GM11168 (cell line): ENCODE results near the gene UBAC1.

ENCODE experiments used
- in situ Hi-C: fragments of 300-500 bp; cut with MboI; formaldehyde crosslinking; loops from one replicate; pipeline ENCODE4 v1.12.0; 2022; ENCODE audit warnings: low sequenced_read_pairs; ENCODE audit not compliant: unreplicated experiment

The UBAC1 gene

DNA sequence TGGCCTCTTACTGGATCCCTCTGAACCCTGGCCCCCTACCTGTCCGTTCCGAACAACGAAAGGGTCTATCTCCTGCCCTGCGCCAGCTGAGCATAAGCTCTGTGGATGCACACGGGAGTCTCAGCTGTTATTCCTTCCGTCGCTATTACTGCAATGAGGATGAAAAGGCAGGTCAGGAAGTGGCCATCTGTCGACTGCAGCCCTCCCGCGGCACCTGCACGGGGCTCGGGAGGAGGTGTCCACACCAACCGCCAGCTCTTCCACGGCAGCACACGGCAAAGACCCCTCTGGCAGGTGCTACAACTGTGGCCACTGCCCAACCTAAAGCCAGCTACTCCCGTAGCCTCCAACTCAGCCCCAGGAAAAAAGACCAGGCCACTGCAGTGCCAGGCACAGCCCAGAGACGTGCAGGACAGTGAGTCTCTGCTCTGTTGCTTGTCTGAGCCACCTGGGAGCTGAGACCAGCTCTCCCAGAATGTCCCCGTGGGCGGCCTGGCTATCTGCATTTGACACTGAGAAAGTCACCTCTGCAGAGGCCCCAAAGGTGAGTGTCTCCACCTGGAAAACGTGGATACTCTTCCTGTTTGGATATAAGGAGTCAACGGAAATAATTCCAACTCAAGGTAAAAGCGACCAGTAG lies 72.9 kb downstream of the UBAC1 start:
- in situ Hi-C loops = no loop called here

DNA sequence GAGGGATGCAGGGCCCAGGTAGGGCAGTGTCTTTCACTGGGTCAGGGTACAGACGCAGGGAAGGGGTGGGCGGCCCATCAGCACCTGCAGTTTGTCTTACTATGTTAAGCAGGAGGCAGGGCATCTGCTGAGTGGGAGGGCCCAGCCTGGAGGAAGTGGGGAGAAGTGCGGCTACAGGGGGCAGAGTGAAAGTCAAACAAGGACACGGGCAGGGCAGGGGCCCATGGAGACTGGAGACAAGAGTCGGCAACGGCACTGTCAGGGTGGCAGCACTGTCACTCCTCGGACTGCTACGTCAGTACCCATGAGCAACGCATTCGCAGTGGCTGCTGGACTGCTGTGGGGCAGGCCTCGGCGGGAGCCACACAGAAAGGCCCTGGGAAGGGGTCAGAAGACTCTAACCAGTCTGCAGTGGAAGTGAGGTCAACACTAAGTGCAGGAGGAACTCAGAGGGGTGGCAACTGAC lies 73.6 kb downstream of the UBAC1 start:
- in situ Hi-C loops = no loop called here

DNA sequence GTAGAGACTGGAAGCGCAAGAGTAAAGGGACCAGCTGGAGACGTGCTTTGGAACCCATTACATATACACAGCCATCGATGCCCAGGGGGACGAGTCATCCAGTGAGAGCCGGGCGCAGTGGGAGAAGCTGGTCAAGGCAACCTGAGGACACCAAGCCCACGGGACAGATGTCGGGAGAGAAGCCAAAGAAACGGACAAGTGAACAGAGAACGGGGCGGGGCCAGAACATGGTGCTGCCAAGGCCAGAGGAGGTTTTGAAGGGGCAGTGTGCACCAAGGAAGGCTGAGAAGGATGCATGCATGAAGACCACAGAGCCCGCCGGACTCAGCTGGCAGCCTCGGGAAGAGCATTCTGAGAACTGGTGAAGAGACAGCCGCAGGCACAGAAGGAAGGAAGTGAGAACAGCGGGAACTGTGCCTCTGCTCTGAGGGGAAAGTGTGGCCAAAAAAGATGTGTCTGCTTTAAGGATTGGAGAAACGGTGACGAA lies 74.1 kb downstream of the UBAC1 start:
- in situ Hi-C loops = no loop called here

DNA sequence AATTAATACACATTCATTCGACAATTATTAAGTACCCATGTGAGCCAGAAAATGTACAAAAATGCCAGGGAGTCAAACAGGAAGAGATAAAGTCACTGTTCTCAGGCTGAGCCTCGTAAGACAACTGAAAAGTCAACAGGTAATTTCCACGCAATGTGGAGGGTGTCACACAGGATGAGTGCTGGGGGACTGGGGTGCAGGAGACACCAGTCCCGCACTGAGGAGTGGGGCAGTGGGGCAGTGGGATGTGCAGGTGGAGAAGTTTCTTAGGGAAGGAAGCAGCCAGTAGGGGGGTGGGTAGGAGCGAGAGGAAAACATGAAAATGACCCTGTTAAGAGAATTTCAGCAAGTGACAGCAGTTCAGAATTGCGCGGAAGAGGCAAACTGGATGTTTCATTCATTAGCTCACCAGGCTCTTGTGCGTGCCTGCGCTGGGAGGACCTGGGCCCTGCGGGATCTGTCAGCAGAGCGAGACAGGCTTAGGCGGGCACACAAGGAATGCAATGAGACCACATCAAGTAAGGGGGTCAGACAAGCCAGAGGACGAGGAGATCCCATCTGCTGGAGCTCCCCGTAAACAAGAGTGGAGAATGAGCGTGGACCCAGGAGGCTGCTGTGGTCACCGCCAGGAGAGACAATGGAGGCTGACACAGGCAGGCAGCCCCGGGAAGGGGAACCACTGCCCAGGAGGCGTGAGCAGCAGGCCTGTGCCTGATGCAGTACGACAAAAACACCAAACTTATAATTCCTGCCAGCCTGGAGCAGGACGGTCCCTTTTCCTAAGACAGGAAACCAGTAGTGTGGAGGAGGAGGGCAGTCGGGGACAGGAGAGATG lies 74.8 kb downstream of the UBAC1 start:
- in situ Hi-C loops = no loop called here

GRCh38 chr9:135885100-135885853 lies 75.9 kb downstream of the UBAC1 start:
- in situ Hi-C loops = no loop called here

DNA sequence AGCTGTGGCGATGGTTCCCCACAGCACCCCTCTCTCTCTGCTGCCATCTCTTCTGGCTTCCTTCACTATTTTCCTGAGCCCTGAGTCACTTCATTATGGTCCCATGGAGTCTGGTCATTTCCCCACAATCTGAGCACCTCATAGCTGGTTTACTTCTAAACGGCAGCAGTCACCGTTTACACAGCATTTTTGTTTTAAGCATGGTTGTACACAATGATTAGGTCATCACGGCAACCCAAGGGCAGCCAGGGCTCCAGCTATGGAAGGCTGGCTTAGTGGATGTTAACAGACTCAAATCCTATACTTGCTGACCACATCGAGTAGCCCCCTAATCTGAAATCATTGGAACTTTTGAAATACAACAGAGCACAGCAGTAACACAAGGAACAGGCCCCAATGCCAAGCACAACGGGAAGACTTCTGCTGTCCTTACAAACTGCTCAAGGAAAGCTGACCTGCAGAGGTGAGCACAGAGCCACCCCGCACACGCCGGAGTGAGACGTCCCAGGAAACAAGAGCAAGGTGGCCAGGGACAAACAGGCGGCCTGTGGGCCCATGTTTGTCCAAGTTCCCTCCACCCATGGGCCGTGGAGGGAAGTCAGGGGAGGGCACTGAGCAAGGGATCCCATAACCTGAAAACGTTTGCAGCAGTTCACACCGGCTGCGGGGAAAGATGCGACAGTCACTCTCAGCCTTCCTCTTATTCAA lies 76.7 kb downstream of the UBAC1 start:
- in situ Hi-C loops = no loop called here

DNA sequence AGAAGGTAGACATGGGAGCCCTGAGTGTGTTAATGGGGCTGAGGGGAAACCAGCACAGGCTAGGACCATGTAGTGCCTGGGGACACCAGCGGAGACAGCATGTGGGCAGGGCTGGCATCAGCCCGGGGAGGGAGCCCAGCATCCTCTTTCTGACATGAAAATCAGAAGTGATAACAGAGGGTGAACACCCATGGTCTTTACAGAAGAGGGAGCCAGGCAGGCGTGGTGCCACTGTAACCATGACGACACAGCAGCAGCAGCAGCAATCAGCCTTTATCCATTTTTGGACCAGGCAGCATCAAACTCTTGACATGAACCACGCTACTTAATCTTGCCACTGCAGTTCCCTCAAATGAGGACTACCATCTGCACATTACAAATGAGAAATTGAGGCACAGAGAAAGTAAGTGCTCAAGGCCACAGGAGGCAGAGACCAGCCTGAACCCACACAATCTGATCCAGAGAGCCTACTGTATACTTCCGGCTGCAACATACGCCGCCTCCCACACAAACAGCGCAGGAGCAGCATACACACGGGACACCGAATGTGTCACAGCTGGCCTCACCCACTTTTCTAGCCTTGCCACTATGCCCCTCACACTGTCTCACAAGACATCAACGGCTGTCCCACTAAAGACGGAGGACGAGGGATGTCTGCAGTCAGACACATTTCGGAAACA lies 77.6 kb downstream of the UBAC1 start:
- in situ Hi-C loops = no loop called here
